Activated T-helper 1 cell treated with Interleukin-2 at 50 U/mL for 16 hours (primary cell): ENCODE measurements around the gene CAMKV.
"Not testable (repeated sequence)": the region's sequence is repeated elsewhere in the genome, so short reads cannot be mapped to it uniquely, and the experiment has no call there.

Experiments used
- DNase-seq: peaks from one replicate; pipeline ENCODE4 v3.0.0-alpha.2; 2020; ENCODE audit warnings: low read depth

CAMKV gene

GRCh38 chr3:49844464-49845183 is 25.1 kb downstream of the CAMKV start:
- DNase-seq: no peak

GRCh38 chr3:49842843-49843517 is 26.7 kb downstream of the CAMKV start:
- DNase-seq: no peak

DNA sequence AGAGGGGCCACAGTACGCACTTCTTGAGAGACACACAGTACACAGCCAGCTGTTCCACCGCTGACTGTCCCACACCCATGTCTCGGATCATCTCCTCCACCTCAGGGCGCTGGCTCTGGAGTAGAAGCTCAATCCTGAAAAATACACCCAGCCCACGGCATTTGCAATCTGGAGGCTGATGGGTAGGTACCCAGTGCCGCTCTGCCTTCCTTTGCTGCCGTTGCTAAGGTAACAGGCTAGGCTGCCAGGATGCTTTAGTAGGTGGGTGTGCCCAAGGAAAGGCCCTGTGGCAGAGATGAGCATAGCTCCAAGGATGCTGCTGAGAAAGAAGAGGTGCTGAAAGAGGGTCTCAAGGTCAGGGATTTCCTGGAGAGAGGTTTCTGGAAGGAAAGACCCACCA is 27.9 kb downstream of the CAMKV start:
- DNase-seq: no peak

GRCh38 chr3:49841126-49841696 is 28.5 kb downstream of the CAMKV start:
- DNase-seq: no peak

GRCh38 chr3:49840388-49840787 is 29.3 kb downstream of the CAMKV start:
- no peak for DNase-seq

DNA sequence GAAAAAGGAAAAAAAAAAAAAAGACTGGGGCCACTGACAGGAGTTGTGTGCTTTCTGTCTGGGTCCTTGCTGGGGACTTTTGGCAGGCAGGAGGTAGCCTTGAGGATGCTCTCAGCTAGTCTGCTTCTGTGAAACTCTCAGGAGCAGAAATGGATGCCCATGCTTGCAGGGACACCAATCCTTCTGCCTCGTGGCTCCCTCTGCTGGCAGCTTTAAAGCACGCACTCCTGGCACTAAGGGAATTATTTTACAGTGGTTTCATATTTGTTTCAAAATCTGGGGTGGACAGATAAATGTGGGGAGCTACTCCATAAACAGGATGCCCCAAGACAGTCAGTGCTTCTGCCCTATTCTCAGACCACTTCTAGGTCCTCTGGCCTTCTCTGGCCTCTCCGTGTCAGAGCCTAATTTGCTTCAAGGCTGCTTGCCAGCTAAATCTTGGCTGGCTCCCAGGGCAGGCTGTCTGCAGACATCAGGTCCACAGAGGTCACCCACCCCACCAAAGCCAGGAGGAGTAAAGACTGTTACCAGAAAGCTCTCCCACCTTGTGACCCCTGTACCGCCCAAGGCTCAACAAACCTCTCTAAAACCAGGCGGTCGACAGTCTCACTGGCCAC is 30.4 kb downstream of the CAMKV start:
- DNase-seq: peak; percentile 63

DNA sequence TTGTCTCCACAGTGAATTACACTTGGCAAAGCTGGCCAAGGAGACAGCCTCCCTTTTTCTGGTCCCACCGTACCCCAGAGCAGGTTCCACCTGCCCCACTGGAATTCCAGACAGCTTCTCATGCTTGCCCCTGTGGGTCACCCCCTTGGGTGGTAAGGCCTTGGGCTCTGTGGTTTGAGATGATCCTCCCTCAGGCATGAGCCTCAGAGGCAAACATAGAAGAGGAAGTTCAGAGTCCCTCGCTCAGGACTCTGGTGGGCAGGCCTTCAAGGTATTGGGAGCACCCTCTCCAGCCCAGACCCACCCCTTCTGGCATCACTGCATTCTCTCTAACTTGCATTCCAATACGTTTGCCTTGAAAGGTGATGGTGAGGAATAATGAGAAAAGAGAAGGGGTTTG is 38.4 kb downstream of the CAMKV start:
- DNase-seq: no peak

- no peak for DNase-seq
Measured at GRCh38 chr3:49826016-49826415, 43.7 kb downstream of the CAMKV start.

DNA sequence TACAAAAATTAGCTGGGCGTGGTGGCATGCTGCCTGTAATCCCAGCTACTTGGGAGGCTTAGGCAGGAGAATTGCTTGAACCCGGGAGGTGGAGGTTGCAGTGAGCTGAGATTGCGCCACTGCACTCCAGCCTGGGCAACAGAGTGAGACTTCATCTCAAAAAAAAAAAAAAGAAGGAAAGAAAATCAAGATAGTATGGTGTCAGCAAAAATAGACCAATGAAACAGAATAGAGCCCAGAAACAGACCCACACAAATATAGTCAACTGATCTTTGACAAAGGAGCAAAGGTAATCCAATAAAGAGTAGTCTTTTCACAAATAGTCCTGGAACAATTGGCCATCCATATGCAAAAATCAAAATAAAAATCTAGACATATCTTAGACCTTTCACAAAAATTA is 46.6 kb downstream of the CAMKV start:
- DNase-seq: not testable (repeated sequence)

- DNase-seq: no peak
Measured at GRCh38 chr3:49813497-49814174, 56.1 kb downstream of the CAMKV start, which contains the start of gene UBA7. UBA7 (minus strand) TSS chr3:49813953; CDS start chr3:49813787, 166 bp downstream.

DNA sequence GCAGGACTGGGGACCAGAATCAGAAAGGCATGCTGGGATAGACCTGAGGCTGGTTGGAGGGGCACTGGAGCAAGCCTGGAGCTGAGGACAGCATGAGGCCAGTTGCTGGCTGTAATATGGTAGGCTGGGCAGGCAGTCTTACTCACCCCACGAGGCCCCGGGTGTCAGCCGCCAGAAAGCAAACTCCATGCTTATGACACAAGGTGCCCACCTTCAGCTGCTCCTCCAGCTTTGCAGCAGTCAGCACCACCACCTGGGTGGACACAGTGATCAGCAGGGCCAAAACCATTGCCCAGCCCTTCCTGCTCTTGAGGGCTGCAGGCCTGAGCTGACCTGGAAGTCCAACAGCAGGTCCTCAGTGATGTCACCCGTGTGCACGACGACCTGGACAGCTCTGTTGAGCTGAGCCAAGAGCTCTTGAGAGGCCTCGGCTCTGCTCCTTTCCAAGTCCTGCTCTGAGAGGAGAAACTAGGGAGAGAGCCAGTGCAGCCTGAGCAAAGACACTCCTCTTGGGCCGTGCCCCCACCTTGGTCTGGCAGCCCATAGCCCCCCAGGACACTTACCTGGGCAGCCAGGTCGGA is 56.7 kb downstream of the CAMKV start:
- DNase-seq: no peak
